Stimulated activated CD4-positive, alpha-beta T cell treated with anti-CD3 and anti-CD28 coated beads, TNF-alpha, amount 100 ng/mL, for 1 hour (primary cell): ENCODE results near the gene USP36.
"Not testable (repeated sequence)": the region's sequence is repeated elsewhere in the genome, so short reads cannot be mapped to it uniquely, and the experiment has no call there.

ENCODE experiments used
- DNase-seq, 3 donors: peaks; one replicate each; pipeline ENCODE4 v3.0.0-alpha.2; 2020; ENCODE audit warnings: low read depth in 3 of 3, low spot score in 1 of 3

The USP36 gene

GRCh38 chr17:78793968-78794367 lies 46.6 kb downstream of the USP36 start:
- DNase-seq, result no peak

GRCh38 chr17:78793415-78793814 lies 47.2 kb downstream of the USP36 start:
- no peak for DNase-seq

- no peak for DNase-seq
These were observed 48.5 kb downstream of the USP36 start for GRCh38 chr17:78791840-78792709.

- no peak for DNase-seq
These were observed 50.1 kb downstream of the USP36 start for GRCh38 chr17:78790552-78790951.

GRCh38 chr17:78789663-78790181 lies 50.9 kb downstream of the USP36 start:
- peak in 1 of 3 donors; percentile 35 for DNase-seq

GRCh38 chr17:78789149-78789662 lies 51.4 kb downstream of the USP36 start:
- no peak for DNase-seq

- DNase-seq, result no peak
These were observed 52.2 kb downstream of the USP36 start for GRCh38 chr17:78788451-78788850.

GRCh38 chr17:78787444-78787843 lies 53.2 kb downstream of the USP36 start:
- no peak for DNase-seq

GRCh38 chr17:78785663-78786057 lies 55.0 kb downstream of the USP36 start:
- no peak for DNase-seq

- no peak for DNase-seq
These were observed 55.5 kb downstream of the USP36 start for GRCh38 chr17:78785011-78785662.

GRCh38 chr17:78784352-78784751 lies 56.3 kb downstream of the USP36 start:
- no peak for DNase-seq

GRCh38 chr17:78783711-78784324 lies 56.8 kb downstream of the USP36 start:
- no peak for DNase-seq

GRCh38 chr17:78781893-78782304 lies 58.7 kb downstream of the USP36 start, which contains the start of gene CYTH1:
Gene CYTH1, minus strand, starts transcription at chr17:78782273. Its CDS starts 50 bp downstream, at chr17:78782223.
- no peak for DNase-seq

GRCh38 chr17:78781104-78781892 lies 59.3 kb downstream of the USP36 start:
- peak in 1 of 3 donors; percentile 26 for DNase-seq

- no peak for DNase-seq
These were observed 60.3 kb downstream of the USP36 start for GRCh38 chr17:78780335-78780734.

GRCh38 chr17:78779850-78780249 lies 60.8 kb downstream of the USP36 start:
- DNase-seq, result peak in 2 of 3 donors; percentile 29 to 43

- not testable (repeated sequence) for DNase-seq
These were observed 61.3 kb downstream of the USP36 start for GRCh38 chr17:78779286-78779651.

- DNase-seq, result no peak
These were observed 62.7 kb downstream of the USP36 start for GRCh38 chr17:78777881-78778280.

- peak in 1 of 3 donors; percentile 31 for DNase-seq
These were observed 65.5 kb downstream of the USP36 start for GRCh38 chr17:78774956-78775571.

- no peak for DNase-seq
These were observed 66.2 kb downstream of the USP36 start for GRCh38 chr17:78774453-78774852.
